Uterine smooth muscle cell (primary cell): ENCODE data around the gene WDR43. TPM values are rescaled to one million over a fixed set of nuclear protein-coding genes. Genes with fewer than 3 reads are reported as not detected.

Source experiments
- total RNA-seq: library from RNA; depleted of rRNA; stranded (reverse); fragments of >200 nt; gene quantifications from 2 replicates; pipeline ENCODE4 v1.2.3, GENCODE V29; 2014

The WDR43 gene, protein sequence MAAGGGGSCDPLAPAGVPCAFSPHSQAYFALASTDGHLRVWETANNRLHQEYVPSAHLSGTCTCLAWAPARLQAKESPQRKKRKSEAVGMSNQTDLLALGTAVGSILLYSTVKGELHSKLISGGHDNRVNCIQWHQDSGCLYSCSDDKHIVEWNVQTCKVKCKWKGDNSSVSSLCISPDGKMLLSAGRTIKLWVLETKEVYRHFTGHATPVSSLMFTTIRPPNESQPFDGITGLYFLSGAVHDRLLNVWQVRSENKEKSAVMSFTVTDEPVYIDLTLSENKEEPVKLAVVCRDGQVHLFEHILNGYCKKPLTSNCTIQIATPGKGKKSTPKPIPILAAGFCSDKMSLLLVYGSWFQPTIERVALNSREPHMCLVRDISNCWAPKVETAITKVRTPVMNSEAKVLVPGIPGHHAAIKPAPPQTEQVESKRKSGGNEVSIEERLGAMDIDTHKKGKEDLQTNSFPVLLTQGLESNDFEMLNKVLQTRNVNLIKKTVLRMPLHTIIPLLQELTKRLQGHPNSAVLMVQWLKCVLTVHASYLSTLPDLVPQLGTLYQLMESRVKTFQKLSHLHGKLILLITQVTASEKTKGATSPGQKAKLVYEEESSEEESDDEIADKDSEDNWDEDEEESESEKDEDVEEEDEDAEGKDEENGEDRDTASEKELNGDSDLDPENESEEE
- total RNA-seq = 89.1 and 166 TPM in 2 replicates

DNA sequence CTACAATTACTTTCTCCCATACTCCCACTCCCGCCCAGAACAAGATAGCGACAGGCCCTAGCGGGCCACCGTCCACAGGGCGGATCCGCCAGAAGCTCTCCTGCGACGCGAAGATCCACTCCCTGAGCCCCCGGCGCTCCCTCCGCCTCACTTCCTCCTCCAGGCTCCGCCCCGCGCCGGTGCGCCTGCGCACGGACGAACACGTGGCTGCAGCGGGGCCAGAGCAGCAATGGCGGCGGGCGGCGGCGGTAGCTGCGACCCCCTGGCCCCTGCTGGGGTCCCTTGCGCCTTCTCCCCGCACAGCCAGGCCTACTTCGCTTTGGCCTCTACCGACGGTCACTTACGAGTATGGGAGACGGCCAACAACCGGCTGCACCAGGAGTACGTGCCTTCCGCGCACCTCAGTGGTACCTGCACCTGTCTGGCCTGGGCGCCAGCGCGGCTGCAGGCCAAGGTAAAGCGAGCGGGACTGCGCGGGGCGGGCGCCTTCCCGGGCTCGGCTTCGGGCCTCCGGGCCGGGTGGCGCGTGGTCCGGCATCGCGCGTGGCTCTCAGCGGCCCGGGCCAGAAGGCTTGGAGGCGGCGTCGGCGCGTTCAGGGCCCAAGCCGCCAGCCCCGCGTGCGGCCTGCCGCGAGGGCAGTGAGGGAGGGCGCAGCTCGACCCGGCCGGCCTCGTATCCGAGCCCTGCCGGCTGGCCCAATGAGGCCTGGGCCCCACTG, at the start of gene WDR43:
Gene WDR43 (plus strand): TSS at position 198 of the 719 bp plus-strand sequence. CDS start 32 bp downstream, at position 230.

DNA sequence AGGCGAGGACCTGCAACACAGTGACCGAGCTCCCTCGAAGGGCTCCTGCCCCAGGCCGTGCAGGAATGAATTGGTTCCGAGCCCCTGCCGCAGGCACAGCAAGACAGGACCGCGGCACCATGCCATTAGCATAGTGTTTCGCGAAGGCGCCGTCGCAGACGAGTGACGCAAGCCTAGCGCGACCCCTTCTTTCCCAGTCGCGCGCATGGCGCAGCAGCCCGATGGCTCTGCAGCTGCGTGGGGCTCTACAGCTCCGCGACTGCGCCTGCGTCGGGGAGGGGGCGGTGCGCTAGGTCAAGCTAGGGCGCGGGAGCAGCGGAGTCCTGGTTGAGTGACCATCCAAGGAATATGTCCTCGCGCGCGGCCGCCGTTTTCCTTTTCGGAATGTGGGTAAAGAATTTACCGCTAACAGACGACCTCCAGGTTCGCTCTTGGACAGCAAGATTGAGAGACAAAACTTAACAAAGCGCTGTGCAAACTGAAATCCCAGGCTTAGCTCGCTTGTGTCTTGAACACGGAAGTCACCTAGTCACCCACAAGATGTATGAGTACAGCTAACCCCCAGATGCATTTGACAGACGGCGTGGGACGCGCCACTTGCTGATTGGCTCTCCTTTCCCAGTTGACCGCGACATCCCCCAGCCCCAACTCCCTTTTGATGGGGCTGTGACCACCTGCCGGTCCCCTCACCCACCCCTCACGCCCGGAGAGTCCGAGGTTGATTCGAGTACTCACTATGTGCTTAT, 24.1 kb upstream of the WDR43 start, which contains the start of gene TRMT61B:
Gene TRMT61B (minus strand): TSS at position 164 of the 746 bp plus-strand sequence. CDS start 32 bp downstream, at position 132.

DNA sequence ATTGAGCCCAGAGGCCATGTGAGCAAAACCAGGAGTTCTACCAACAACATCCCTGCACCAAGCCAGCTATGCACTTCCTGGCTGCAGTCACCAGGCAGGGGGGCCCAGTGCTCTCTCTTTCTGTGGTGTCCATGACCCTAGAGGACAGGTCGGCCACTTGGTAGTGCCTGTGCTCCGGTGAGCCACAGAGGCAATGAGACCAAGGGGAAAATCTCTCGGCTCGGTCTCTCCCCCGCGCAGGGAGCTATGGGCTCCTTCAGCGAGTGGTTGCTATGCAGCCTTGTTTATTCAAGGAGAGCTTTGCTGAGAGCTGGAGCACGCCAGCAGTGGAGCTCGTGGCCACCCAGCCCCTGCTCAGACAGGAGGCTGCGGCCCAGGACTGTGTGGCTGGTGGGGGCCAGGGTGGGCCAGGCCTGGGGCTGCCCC, 86.6 kb downstream of the WDR43 start, which contains the start of gene TOGARAM2:
Gene TOGARAM2 (plus strand): TSS at position 283 of the 426 bp plus-strand sequence. CDS start 13,537 bp downstream, outside the sequence.

Other genes starting within 250 kb of the WDR43 start
- 260 and 278 TPM in 2 replicates for gene PPP1CB, start 142.8 kb upstream of the WDR43 start, total RNA-seq
- 1.6 and 1.9 TPM in 2 replicates for gene SPDYA, start 83.8 kb upstream of the WDR43 start, total RNA-seq
- 13.6 and 14.7 TPM in 2 replicates for gene TRMT61B, start 24.4 kb upstream of the WDR43 start, total RNA-seq
- gene TOGARAM2, start 86.6 kb downstream of the WDR43 start, total RNA-seq = under 0.01 and 0.11 TPM in 2 replicates
- not detected in 2 replicates for gene PCARE, start 179.9 kb downstream of the WDR43 start, total RNA-seq
- gene CLIP4, start 220.7 kb downstream of the WDR43 start, total RNA-seq = 62.1 and 110 TPM in 2 replicates